ENCODE results near the gene PNLIPRP2.

- TF ChIP-seq CTCF (IDR thresholded peaks at IDR 0.05) (no peak), POLR2A (IDR thresholded peaks at IDR 0.05) (no peak)
Observed at GRCh38 chr10:116667484-116667883, 46.7 kb downstream of the PNLIPRP2 start.

All from esophagus squamous epithelium (tissue), 4 donors.